HG02588 (cell line): ENCODE data around the gene XPC.

Experiments used
- ATAC-seq: cut with Tn5 transposase; IDR thresholded peaks from one replicate; pipeline ENCODE4 v1.9.1; 2021; ENCODE audit warnings: mild to moderate bottlenecking, moderate library complexity; ENCODE audit not compliant: unreplicated experiment

Gene XPC

GRCh38 chr3:14148041-14148985, 30.1 kb downstream of the XPC start:
- no peak for ATAC-seq

GRCh38 chr3:14147617-14148016, 30.8 kb downstream of the XPC start:
- ATAC-seq = no peak

GRCh38 chr3:14147066-14147435, 31.4 kb downstream of the XPC start:
- ATAC-seq = no peak

- no peak for ATAC-seq
Measured at GRCh38 chr3:14146381-14147065, 31.9 kb downstream of the XPC start.

GRCh38 chr3:14145670-14146380, 32.6 kb downstream of the XPC start:
- ATAC-seq = no peak

- no peak for ATAC-seq
Measured at GRCh38 chr3:14145236-14145635, 33.2 kb downstream of the XPC start.

GRCh38 chr3:14144423-14145075, 33.9 kb downstream of the XPC start:
- peak; percentile 93 for ATAC-seq

- no peak for ATAC-seq
Measured at GRCh38 chr3:14143271-14144225, 34.9 kb downstream of the XPC start.

GRCh38 chr3:14142567-14143270, 35.7 kb downstream of the XPC start:
- no peak for ATAC-seq

- ATAC-seq = no peak
Measured at GRCh38 chr3:14141602-14142341, 36.6 kb downstream of the XPC start.

- no peak for ATAC-seq
Measured at GRCh38 chr3:14141144-14141543, 37.3 kb downstream of the XPC start.

GRCh38 chr3:14140668-14141067, 37.7 kb downstream of the XPC start:
- ATAC-seq = no peak

GRCh38 chr3:14139771-14140170, 38.6 kb downstream of the XPC start:
- no peak for ATAC-seq

- no peak for ATAC-seq
Measured at GRCh38 chr3:14138878-14139655, 39.3 kb downstream of the XPC start.

- ATAC-seq = no peak
Measured at GRCh38 chr3:14138109-14138877, 40.1 kb downstream of the XPC start.

GRCh38 chr3:14137445-14137844, 41.0 kb downstream of the XPC start:
- ATAC-seq = no peak

GRCh38 chr3:14137004-14137403, 41.4 kb downstream of the XPC start:
- ATAC-seq = no peak
